C4-2B (cell line): ENCODE data around the gene HELZ.

ENCODE experiments used
- ZFX ChIP-seq: fragments of 450-650 bp; IDR thresholded peaks from 2 replicates; pipeline ENCODE4 v1.6.1; 2017
- TF ChIP-seq, protein P1 (sequence below): fragments of 450-650 bp; conservative IDR thresholded peaks from 2 replicates; pipeline ENCODE4 v1.5.1; 2017; ENCODE audit warnings: mild to moderate bottlenecking

DNA sequence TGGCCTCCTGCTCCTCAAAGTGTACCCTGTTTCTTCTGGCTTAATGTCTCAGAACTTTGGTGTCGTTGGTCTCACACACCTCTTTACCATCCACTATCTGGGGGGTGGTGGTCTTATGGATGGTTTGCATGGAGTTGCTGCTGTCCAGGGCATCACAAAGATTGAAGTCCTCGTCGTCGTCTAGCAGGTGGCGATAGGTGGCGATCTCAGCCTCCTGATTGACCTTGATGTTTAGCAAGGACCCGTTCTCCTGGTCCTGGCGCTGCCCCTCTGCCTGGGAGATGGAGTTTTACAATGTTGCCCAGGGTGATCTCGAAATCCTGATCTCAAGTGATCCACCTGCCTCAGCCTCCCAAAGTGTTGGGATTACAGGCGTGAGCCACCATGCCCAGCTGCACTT is 31.1 kb upstream of the HELZ start:
- TF ChIP-seq, protein P1, sequence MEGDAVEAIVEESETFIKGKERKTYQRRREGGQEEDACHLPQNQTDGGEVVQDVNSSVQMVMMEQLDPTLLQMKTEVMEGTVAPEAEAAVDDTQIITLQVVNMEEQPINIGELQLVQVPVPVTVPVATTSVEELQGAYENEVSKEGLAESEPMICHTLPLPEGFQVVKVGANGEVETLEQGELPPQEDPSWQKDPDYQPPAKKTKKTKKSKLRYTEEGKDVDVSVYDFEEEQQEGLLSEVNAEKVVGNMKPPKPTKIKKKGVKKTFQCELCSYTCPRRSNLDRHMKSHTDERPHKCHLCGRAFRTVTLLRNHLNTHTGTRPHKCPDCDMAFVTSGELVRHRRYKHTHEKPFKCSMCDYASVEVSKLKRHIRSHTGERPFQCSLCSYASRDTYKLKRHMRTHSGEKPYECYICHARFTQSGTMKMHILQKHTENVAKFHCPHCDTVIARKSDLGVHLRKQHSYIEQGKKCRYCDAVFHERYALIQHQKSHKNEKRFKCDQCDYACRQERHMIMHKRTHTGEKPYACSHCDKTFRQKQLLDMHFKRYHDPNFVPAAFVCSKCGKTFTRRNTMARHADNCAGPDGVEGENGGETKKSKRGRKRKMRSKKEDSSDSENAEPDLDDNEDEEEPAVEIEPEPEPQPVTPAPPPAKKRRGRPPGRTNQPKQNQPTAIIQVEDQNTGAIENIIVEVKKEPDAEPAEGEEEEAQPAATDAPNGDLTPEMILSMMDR, result no peak; the same call in 1 of the 2 replicates
- no peak for TF ChIP-seq ZFX
